Neural progenitor cell (in vitro differentiated cells): Measurements from ENCODE around the gene HIC1. TPM values are rescaled to one million over a fixed set of nuclear protein-coding genes. Genes with fewer than 3 reads are reported as not detected.

Experiments used
- DNase-seq: peaks from one replicate; pipeline ENCODE4 v3.0.0-alpha.2; 2016; ENCODE audit warnings: low spot score
- H2AFZ ChIP-seq: fragments of 200-600 bp; sonication (generic); replicated peaks from 2 replicates; pipeline ENCODE4 v1.6.1; 2016; ENCODE audit warnings: antibody characterized with exemption
- H3F3A ChIP-seq: fragments of 200-600 bp; sonication (generic); 2 replicates; pipeline ENCODE4 v1.6.1; 2016; ENCODE audit warnings: antibody characterized with exemption, low read depth
- H3K27ac ChIP-seq: fragments of 200-600 bp; sonication (generic); 2 replicates; pipeline ENCODE4 v1.5.1; 2016; ENCODE audit warnings: mild to moderate bottlenecking
- H3K27me3 ChIP-seq: fragments of 200-600 bp; sonication (generic); 2 replicates; pipeline ENCODE4 v1.6.1; 2016; ENCODE audit warnings: mild to moderate bottlenecking, moderate library complexity
- H3K36me3 ChIP-seq: fragments of 200-600 bp; sonication (generic); 2 replicates; pipeline ENCODE4 v1.5.1; 2016
- H3K4me1 ChIP-seq: fragments of 200-600 bp; sonication (generic); 2 replicates; pipeline ENCODE4 v1.6.1; 2016; ENCODE audit warnings: mixed run types
- H3K4me2 ChIP-seq: fragments of 200-600 bp; sonication (generic); 2 replicates; pipeline ENCODE4 v1.6.1; 2016
- H3K4me3 ChIP-seq: fragments of 200-600 bp; sonication (generic); 2 replicates; pipeline ENCODE4 v1.5.1; 2016
- H3K79me2 ChIP-seq: fragments of 200-600 bp; sonication (generic); 2 replicates; pipeline ENCODE4 v1.6.1; 2016; ENCODE audit warnings: low read depth
- H3K9ac ChIP-seq: fragments of 200-600 bp; sonication (generic); 2 replicates; pipeline ENCODE4 v1.6.1; 2016
- H3K9me3 ChIP-seq: fragments of 200-600 bp; sonication (generic); 2 replicates; pipeline ENCODE4 v1.5.1; 2016; ENCODE audit warnings: low read depth
- H4K20me1 ChIP-seq: fragments of 200-600 bp; sonication (generic); 2 replicates; pipeline ENCODE4 v1.6.1; 2016; ENCODE audit warnings: low read depth
- H3K27ac Mint-ChIP-seq: 3 replicates; pipeline ENCODE4 v1.8.0; 2021; ENCODE audit warnings: mixed read lengths
- H3K27me3 Mint-ChIP-seq: 2 replicates; pipeline ENCODE4 v1.8.0; 2022; ENCODE audit warnings: low read depth, mild to moderate bottlenecking, inconsistent platforms, moderate library complexity, mixed read lengths; ENCODE audit not compliant: insufficient read depth
- H3K36me3 Mint-ChIP-seq: 3 replicates; pipeline ENCODE4 v1.8.0; 2021; ENCODE audit warnings: mixed read lengths
- H3K4me1 Mint-ChIP-seq: 3 replicates; pipeline ENCODE4 v1.8.0; 2021; ENCODE audit warnings: mixed read lengths
- H3K4me3 Mint-ChIP-seq: 3 replicates; pipeline ENCODE4 v1.8.0; 2021; ENCODE audit warnings: mild to moderate bottlenecking, moderate library complexity, mixed read lengths
- H3K9me3 Mint-ChIP-seq: 3 replicates; pipeline ENCODE4 v1.8.0; 2020; ENCODE audit warnings: mixed read lengths
- EZH2 ChIP-seq: fragments of 200-600 bp; sonication (generic); IDR thresholded peaks from 2 replicates; pipeline ENCODE4 v1.6.1; 2017; ENCODE audit warnings: antibody characterized with exemption, mild to moderate bottlenecking, moderate library complexity
- EZH2phosphoT487 ChIP-seq: fragments of 200-600 bp; sonication (generic); IDR thresholded peaks from 2 replicates; pipeline ENCODE4 v1.6.1; 2017; ENCODE audit warnings: antibody characterized with exemption
- total RNA-seq: library from RNA; depleted of rRNA; stranded (reverse); fragments of >200 nt; gene quantifications from 2 replicates; pipeline ENCODE4 v1.2.3, GENCODE V29; 2015; ENCODE audit warnings: low replicate concordance
- TF ChIP-seq, protein P1 (sequence below): fragments of 200-600 bp; sonication (generic); IDR thresholded peaks from 2 replicates; pipeline ENCODE4 v1.5.1; 2017; ENCODE audit warnings: antibody characterized with exemption, mild to moderate bottlenecking

HIC1 gene
- total RNA-seq, 1 donor from 2014 or later, result not detected

GRCh38 chr17:2101448-2102257, 46.8 kb downstream of the HIC1 start:
- Mint-ChIP-seq H3K9me3 (no peaks in the 10 kb centered on the region), H3K4me1 (peaks cover 8% of the 10 kb centered on the region), H3K4me3 (no peak overlapping the region), H3K27ac (no peak overlapping the region), H3K36me3 (peaks cover 2% of the 10 kb centered on the region), H3K27me3 (peaks cover 2% of the 10 kb centered on the region)
- Histone ChIP-seq H3K9me3 (no peaks in the 10 kb centered on the region), H3K9ac (no peak overlapping the region), H3K4me2 (no peak overlapping the region), H3K4me1 (no peaks in the 10 kb centered on the region), H3K79me2 (no peaks in the 10 kb centered on the region), H3K27ac (no peak overlapping the region), H2AFZ (no peak overlapping the region), H4K20me1 (peaks cover 3% of the 10 kb centered on the region), H3K36me3 (no peaks in the 10 kb centered on the region), H3F3A (no peaks in the 10 kb centered on the region), H3K27me3 (no peaks in the 10 kb centered on the region), H3K4me3 (no peak overlapping the region)
- TF ChIP-seq, protein P1, sequence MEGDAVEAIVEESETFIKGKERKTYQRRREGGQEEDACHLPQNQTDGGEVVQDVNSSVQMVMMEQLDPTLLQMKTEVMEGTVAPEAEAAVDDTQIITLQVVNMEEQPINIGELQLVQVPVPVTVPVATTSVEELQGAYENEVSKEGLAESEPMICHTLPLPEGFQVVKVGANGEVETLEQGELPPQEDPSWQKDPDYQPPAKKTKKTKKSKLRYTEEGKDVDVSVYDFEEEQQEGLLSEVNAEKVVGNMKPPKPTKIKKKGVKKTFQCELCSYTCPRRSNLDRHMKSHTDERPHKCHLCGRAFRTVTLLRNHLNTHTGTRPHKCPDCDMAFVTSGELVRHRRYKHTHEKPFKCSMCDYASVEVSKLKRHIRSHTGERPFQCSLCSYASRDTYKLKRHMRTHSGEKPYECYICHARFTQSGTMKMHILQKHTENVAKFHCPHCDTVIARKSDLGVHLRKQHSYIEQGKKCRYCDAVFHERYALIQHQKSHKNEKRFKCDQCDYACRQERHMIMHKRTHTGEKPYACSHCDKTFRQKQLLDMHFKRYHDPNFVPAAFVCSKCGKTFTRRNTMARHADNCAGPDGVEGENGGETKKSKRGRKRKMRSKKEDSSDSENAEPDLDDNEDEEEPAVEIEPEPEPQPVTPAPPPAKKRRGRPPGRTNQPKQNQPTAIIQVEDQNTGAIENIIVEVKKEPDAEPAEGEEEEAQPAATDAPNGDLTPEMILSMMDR, result no peak
- TF ChIP-seq EZH2phosphoT487, result no peak
- TF ChIP-seq EZH2, result no peak
- DNase-seq, result no peak

- Mint-ChIP-seq H3K4me3 (no peak overlapping the region), H3K27me3 (peaks cover 2% of the 10 kb centered on the region), H3K36me3 (peaks cover 1% of the 10 kb centered on the region), H3K9me3 (no peaks in the 10 kb centered on the region), H3K4me1 (peaks cover 12% of the 10 kb centered on the region), H3K27ac (no peak overlapping the region)
- H3K4me2 ChIP-seq, result no peak overlapping the region
- H3K27me3 ChIP-seq, result no peaks in the 10 kb centered on the region
- H3K9me3 ChIP-seq, result no peaks in the 10 kb centered on the region
- peaks cover 3% of the 10 kb centered on the region for H4K20me1 ChIP-seq
- no peak overlapping the region for H3K4me3 ChIP-seq
- no peaks in the 10 kb centered on the region for H3F3A ChIP-seq
- H2AFZ ChIP-seq, result no peak overlapping the region
- no peak overlapping the region for H3K27ac ChIP-seq
- no peaks in the 10 kb centered on the region for H3K79me2 ChIP-seq
- no peaks in the 10 kb centered on the region for H3K4me1 ChIP-seq
- no peak overlapping the region for H3K9ac ChIP-seq
- TF ChIP-seq, protein P1, result no peak
- TF ChIP-seq EZH2 (no peak), EZH2phosphoT487 (no peak)
- DNase-seq, result no peak
- H3K36me3 ChIP-seq, result no peaks in the 10 kb centered on the region
Observed at GRCh38 chr17:2102931-2103809, 48.3 kb downstream of the HIC1 start.

GRCh38 chr17:2105663-2106062, 50.8 kb downstream of the HIC1 start:
- TF ChIP-seq EZH2phosphoT487, result no peak
- TF ChIP-seq, protein P1, result no peak
- no peak for TF ChIP-seq EZH2
- Histone ChIP-seq H3K36me3 (no peaks in the 10 kb centered on the region), H3K4me1 (no peaks in the 10 kb centered on the region), H3K27ac (no peak overlapping the region), H2AFZ (no peak overlapping the region), H4K20me1 (no peaks in the 10 kb centered on the region), H3F3A (no peaks in the 10 kb centered on the region), H3K9ac (no peak overlapping the region), H3K27me3 (no peaks in the 10 kb centered on the region), H3K4me2 (no peak overlapping the region), H3K4me3 (no peak overlapping the region), H3K9me3 (no peaks in the 10 kb centered on the region), H3K79me2 (no peaks in the 10 kb centered on the region)
- no peak for DNase-seq
- Mint-ChIP-seq H3K9me3 (no peaks in the 10 kb centered on the region), H3K27me3 (peaks cover 2% of the 10 kb centered on the region), H3K4me3 (no peak overlapping the region), H3K4me1 (peaks cover 12% of the 10 kb centered on the region), H3K36me3 (peaks cover 3% of the 10 kb centered on the region), H3K27ac (no peak overlapping the region)
